Measurements from ENCODE around the gene NOS3.

Gene NOS3

GRCh38 chr7:151053096-151053495 is 62.3 kb downstream of the NOS3 start:
- TF ChIP-seq POLR2AphosphoS5 (IDR thresholded peaks at IDR 0.05; ENCODE audit: low read depth, low read length) (no peak), REST (IDR thresholded peaks at IDR 0.05; ENCODE audit: insufficient read depth in 1 of 2, low read depth in 2 of 2, low read length in 2 of 2) (no peak), SIN3A (IDR thresholded peaks at IDR 0.05; ENCODE audit: borderline replicate concordance, insufficient read depth, low read length) (no peak), FOXP2 (optimal IDR thresholded peaks at IDR 0.05; ENCODE audit: borderline replicate concordance, extremely low read depth, extremely low read length, insufficient read depth) (no peak), TAF1 (IDR thresholded peaks at IDR 0.05; ENCODE audit: borderline replicate concordance, insufficient read depth, low read length) (no peak)

- TF ChIP-seq SIN3A (IDR thresholded peaks at IDR 0.05; ENCODE audit: borderline replicate concordance, insufficient read depth, low read length) (no peak), REST (IDR thresholded peaks at IDR 0.05; ENCODE audit: insufficient read depth in 1 of 2, low read depth in 2 of 2, low read length in 2 of 2) (no peak), FOXP2 (optimal IDR thresholded peaks at IDR 0.05; ENCODE audit: borderline replicate concordance, extremely low read depth, extremely low read length, insufficient read depth) (no peak), POLR2AphosphoS5 (IDR thresholded peaks at IDR 0.05; ENCODE audit: low read depth, low read length) (no peak), TAF1 (IDR thresholded peaks at IDR 0.05; ENCODE audit: borderline replicate concordance, insufficient read depth, low read length) (no peak)
Observed at GRCh38 chr7:151053751-151054150, 62.9 kb downstream of the NOS3 start.

GRCh38 chr7:151056283-151056665 is 65.5 kb downstream of the NOS3 start:
- no peak for TF ChIP-seq REST (IDR thresholded peaks at IDR 0.05; ENCODE audit: insufficient read depth in 1 of 2, low read depth in 2 of 2, low read length in 2 of 2)
- TF ChIP-seq SIN3A (IDR thresholded peaks at IDR 0.05; ENCODE audit: borderline replicate concordance, insufficient read depth, low read length): no peak
- TF ChIP-seq TAF1 (IDR thresholded peaks at IDR 0.05; ENCODE audit: borderline replicate concordance, insufficient read depth, low read length): no peak
- no peak for TF ChIP-seq FOXP2 (optimal IDR thresholded peaks at IDR 0.05; ENCODE audit: borderline replicate concordance, extremely low read depth, extremely low read length, insufficient read depth)
- TF ChIP-seq POLR2AphosphoS5 (IDR thresholded peaks at IDR 0.05; ENCODE audit: low read depth, low read length): no peak

GRCh38 chr7:151056666-151057505 is 66.1 kb downstream of the NOS3 start:
- TF ChIP-seq REST (IDR thresholded peaks at IDR 0.05; ENCODE audit: insufficient read depth in 1 of 2, low read depth in 2 of 2, low read length in 2 of 2) (no peak), POLR2AphosphoS5 (IDR thresholded peaks at IDR 0.05; ENCODE audit: low read depth, low read length) (no peak), FOXP2 (optimal IDR thresholded peaks at IDR 0.05; ENCODE audit: borderline replicate concordance, extremely low read depth, extremely low read length, insufficient read depth) (no peak), TAF1 (IDR thresholded peaks at IDR 0.05; ENCODE audit: borderline replicate concordance, insufficient read depth, low read length) (no peak), SIN3A (IDR thresholded peaks at IDR 0.05; ENCODE audit: borderline replicate concordance, insufficient read depth, low read length) (no peak)

All from PFSK-1 (cell line).